Measurements from ENCODE around the gene SLC36A2. TPM values are rescaled to one million over a fixed set of nuclear protein-coding genes. Genes with fewer than 3 reads are reported as not detected.

SLC36A2 gene
- total RNA-seq, 6 experiments from 2014 or later: not detected

- peak; percentile 54 for TF ChIP-seq CTCF (IDR thresholded peaks at IDR 0.05)
- no peak overlapping the region for H3K27ac Mint-ChIP-seq
- H3K9me3 Mint-ChIP-seq: no peaks in the 10 kb centered on the region
- H3K4me1 Mint-ChIP-seq (ENCODE audit: low read depth): peaks cover 9% of the 10 kb centered on the region
- peaks cover 20% of the 10 kb centered on the region for H3K27me3 Mint-ChIP-seq (ENCODE audit: insufficient read depth)
- no peaks in the 10 kb centered on the region for H3K36me3 Mint-ChIP-seq (ENCODE audit: low read depth)
- no peak for DNase-seq
- H3K4me3 Mint-ChIP-seq: no peak overlapping the region
Measured at GRCh38 chr5:151284392-151284967, 62.9 kb downstream of the SLC36A2 start.

- H3K27me3 Mint-ChIP-seq (ENCODE audit: insufficient read depth): peaks cover 20% of the 10 kb centered on the region
- H3K4me1 Mint-ChIP-seq (ENCODE audit: low read depth): peaks cover 9% of the 10 kb centered on the region
- no peak for DNase-seq
- no peaks in the 10 kb centered on the region for H3K36me3 Mint-ChIP-seq (ENCODE audit: low read depth)
- H3K27ac Mint-ChIP-seq: no peak overlapping the region
- no peak overlapping the region for H3K4me3 Mint-ChIP-seq
- no peak for TF ChIP-seq CTCF (IDR thresholded peaks at IDR 0.05)
- H3K9me3 Mint-ChIP-seq: no peaks in the 10 kb centered on the region
Measured at GRCh38 chr5:151283120-151283825, 64.1 kb downstream of the SLC36A2 start.

GRCh38 chr5:151281001-151281639 is 66.2 kb downstream of the SLC36A2 start:
- DNase-seq: peak; percentile 17
- Mint-ChIP-seq H3K4me3 (no peak overlapping the region), H3K27me3 (ENCODE audit: insufficient read depth) (peaks cover 21% of the 10 kb centered on the region), H3K27ac (no peak overlapping the region), H3K36me3 (ENCODE audit: low read depth) (no peaks in the 10 kb centered on the region), H3K4me1 (ENCODE audit: low read depth) (peaks cover 9% of the 10 kb centered on the region), H3K9me3 (no peaks in the 10 kb centered on the region)
- no peak for TF ChIP-seq CTCF (IDR thresholded peaks at IDR 0.05)

GRCh38 chr5:151280443-151280842 is 66.9 kb downstream of the SLC36A2 start:
- no peaks in the 10 kb centered on the region for H3K9me3 Mint-ChIP-seq
- H3K27ac Mint-ChIP-seq: no peak overlapping the region

GRCh38 chr5:151278845-151279244 is 68.5 kb downstream of the SLC36A2 start:
- Mint-ChIP-seq H3K27me3 (ENCODE audit: insufficient read depth) (peaks cover 10% of the 10 kb centered on the region), H3K36me3 (ENCODE audit: low read depth) (no peaks in the 10 kb centered on the region), H3K27ac (no peak overlapping the region), H3K4me1 (ENCODE audit: low read depth) (peaks cover 9% of the 10 kb centered on the region), H3K4me3 (no peak overlapping the region), H3K9me3 (no peaks in the 10 kb centered on the region)
- no peak for DNase-seq
- no peak for TF ChIP-seq CTCF (IDR thresholded peaks at IDR 0.05)

More at GRCh38 chr5:151280443-151280842, 66.9 kb downstream of the SLC36A2 start:
- TF ChIP-seq CTCF (IDR thresholded peaks at IDR 0.05): no peak
- H3K36me3 Mint-ChIP-seq (ENCODE audit: low read depth): no peaks in the 10 kb centered on the region
- peaks cover 9% of the 10 kb centered on the region for H3K4me1 Mint-ChIP-seq (ENCODE audit: low read depth)
- H3K27me3 Mint-ChIP-seq (ENCODE audit: insufficient read depth): peaks cover 21% of the 10 kb centered on the region
- no peak for DNase-seq
- H3K4me3 Mint-ChIP-seq: no peak overlapping the region
